ENCODE data around the gene RHOC. TPM values are rescaled to one million over a fixed set of nuclear protein-coding genes. Genes with fewer than 3 reads are reported as not detected.

The RHOC gene
- total RNA-seq, 6 experiments from 2014 or later: 579 to 610 (median 596) TPM

GRCh38 chr1:112707221-112708001, 484 bp upstream of the RHOC start:
- H3K4me1 Mint-ChIP-seq (ENCODE audit: low read depth): peaks cover 43% of the 10 kb centered on the region
- H3K27me3 Mint-ChIP-seq (ENCODE audit: insufficient read depth): peaks cover 6% of the 10 kb centered on the region
- peaks cover 9% of the 10 kb centered on the region for H3K36me3 Mint-ChIP-seq (ENCODE audit: low read depth)
- TF ChIP-seq CTCF (IDR thresholded peaks at IDR 0.05): peak; percentile 90
- peak overlapping the region; percentile 8 for H3K27ac Mint-ChIP-seq
- peak; percentile 77 for DNase-seq
- H3K4me3 Mint-ChIP-seq: peak overlapping the region; percentile 92
- H3K9me3 Mint-ChIP-seq: no peaks in the 10 kb centered on the region

- Mint-ChIP-seq H3K4me3 (peak overlapping the region; percentile 92), H3K36me3 (ENCODE audit: low read depth) (peaks cover 18% of the 10 kb centered on the region), H3K27me3 (ENCODE audit: insufficient read depth) (peaks cover 7% of the 10 kb centered on the region), H3K9me3 (no peaks in the 10 kb centered on the region), H3K27ac (peak overlapping the region; percentile 93), H3K4me1 (ENCODE audit: low read depth) (peaks cover 66% of the 10 kb centered on the region)
- no peak for TF ChIP-seq CTCF (IDR thresholded peaks at IDR 0.05)
- peak; percentile 95 for DNase-seq
Observed at GRCh38 chr1:112704934-112705627, 1.8 kb downstream of the RHOC start.

- peaks cover 7% of the 10 kb centered on the region for H3K27me3 Mint-ChIP-seq (ENCODE audit: insufficient read depth)
- H3K27ac Mint-ChIP-seq: peak overlapping the region; percentile 93
- H3K4me1 Mint-ChIP-seq (ENCODE audit: low read depth): peaks cover 72% of the 10 kb centered on the region
- H3K4me3 Mint-ChIP-seq: peak overlapping the region; percentile 92
- no peak for DNase-seq
- TF ChIP-seq CTCF (IDR thresholded peaks at IDR 0.05): no peak
- peaks cover 23% of the 10 kb centered on the region for H3K36me3 Mint-ChIP-seq (ENCODE audit: low read depth)
- no peaks in the 10 kb centered on the region for H3K9me3 Mint-ChIP-seq
Observed at GRCh38 chr1:112704391-112704933, 2.5 kb downstream of the RHOC start.

GRCh38 chr1:112703706-112704105, 3.2 kb downstream of the RHOC start:
- H3K27me3 Mint-ChIP-seq (ENCODE audit: insufficient read depth): peaks cover 7% of the 10 kb centered on the region
- peaks cover 27% of the 10 kb centered on the region for H3K36me3 Mint-ChIP-seq (ENCODE audit: low read depth)
- no peak for DNase-seq
- H3K4me3 Mint-ChIP-seq: peak overlapping the region; percentile 92
- peaks cover 80% of the 10 kb centered on the region for H3K4me1 Mint-ChIP-seq (ENCODE audit: low read depth)
- H3K27ac Mint-ChIP-seq: peak overlapping the region; percentile 93
- TF ChIP-seq CTCF (IDR thresholded peaks at IDR 0.05): no peak
- H3K9me3 Mint-ChIP-seq: no peaks in the 10 kb centered on the region

- DNase-seq: no peak
- TF ChIP-seq CTCF (IDR thresholded peaks at IDR 0.05): no peak
- H3K4me3 Mint-ChIP-seq: peak overlapping the region; percentile 50
- H3K36me3 Mint-ChIP-seq (ENCODE audit: low read depth): peaks cover 27% of the 10 kb centered on the region
- H3K9me3 Mint-ChIP-seq: no peaks in the 10 kb centered on the region
- H3K4me1 Mint-ChIP-seq (ENCODE audit: low read depth): peaks cover 77% of the 10 kb centered on the region
- peaks cover 7% of the 10 kb centered on the region for H3K27me3 Mint-ChIP-seq (ENCODE audit: insufficient read depth)
- peak overlapping the region; percentile 92 for H3K27ac Mint-ChIP-seq
Observed at GRCh38 chr1:112702420-112703261, 4.3 kb downstream of the RHOC start.
